ENCODE measurements around the gene ANGEL1.

ANGEL1 gene

DNA sequence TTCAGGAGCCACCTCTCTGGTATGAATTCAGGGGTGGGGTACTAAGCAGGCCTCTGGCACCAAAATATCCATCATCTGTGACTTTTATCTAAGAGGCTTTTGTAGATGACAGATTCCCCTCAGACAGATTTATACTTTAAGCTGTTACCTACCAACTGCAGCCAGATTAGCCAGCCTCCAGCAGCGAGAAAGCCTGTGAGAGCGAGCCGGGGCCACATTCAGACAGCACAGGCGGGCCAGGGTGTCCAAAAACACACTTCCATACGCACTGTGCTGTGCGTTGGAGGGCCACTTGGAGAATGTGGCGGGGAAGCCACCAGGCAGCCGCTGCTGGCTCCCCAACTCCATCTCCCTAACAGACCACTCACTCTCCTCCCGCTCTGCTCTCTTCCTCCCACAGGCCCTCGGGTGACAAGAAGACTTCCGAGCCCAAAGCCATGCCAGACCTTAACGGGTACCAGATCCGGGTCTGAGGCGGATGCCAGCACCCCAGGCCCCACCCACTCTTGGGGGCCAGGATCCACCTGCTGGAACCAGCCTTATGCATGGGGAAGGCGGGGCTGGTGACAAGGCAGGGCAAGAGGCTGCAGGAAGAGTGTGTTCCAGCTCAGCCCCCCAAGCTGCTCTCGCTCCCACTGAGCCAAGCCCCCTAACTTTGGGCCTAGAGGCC, 34.0 kb downstream of the ANGEL1 start:
- DNase-seq = no peak

DNA sequence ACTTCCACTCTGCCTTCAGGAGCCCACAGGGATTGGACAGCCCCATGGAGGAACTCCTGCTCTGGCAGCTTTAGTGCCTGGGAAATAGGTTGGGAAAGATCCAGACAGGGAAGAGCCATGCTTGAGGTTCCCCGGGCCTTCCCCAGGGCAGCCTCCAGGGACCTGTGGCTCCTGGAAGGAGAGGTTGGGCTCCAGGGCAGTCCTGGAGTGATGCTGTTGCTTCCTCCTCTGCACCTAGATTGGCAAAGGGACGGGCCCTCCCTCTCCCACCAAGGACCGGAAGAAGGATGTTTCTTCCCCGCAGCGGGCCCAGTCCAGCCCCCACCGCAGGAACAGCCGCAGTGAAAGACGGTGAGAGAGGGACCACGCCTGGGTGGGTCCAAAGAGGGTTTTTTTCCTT, 35.0 kb downstream of the ANGEL1 start:
- no peak for DNase-seq

DNA sequence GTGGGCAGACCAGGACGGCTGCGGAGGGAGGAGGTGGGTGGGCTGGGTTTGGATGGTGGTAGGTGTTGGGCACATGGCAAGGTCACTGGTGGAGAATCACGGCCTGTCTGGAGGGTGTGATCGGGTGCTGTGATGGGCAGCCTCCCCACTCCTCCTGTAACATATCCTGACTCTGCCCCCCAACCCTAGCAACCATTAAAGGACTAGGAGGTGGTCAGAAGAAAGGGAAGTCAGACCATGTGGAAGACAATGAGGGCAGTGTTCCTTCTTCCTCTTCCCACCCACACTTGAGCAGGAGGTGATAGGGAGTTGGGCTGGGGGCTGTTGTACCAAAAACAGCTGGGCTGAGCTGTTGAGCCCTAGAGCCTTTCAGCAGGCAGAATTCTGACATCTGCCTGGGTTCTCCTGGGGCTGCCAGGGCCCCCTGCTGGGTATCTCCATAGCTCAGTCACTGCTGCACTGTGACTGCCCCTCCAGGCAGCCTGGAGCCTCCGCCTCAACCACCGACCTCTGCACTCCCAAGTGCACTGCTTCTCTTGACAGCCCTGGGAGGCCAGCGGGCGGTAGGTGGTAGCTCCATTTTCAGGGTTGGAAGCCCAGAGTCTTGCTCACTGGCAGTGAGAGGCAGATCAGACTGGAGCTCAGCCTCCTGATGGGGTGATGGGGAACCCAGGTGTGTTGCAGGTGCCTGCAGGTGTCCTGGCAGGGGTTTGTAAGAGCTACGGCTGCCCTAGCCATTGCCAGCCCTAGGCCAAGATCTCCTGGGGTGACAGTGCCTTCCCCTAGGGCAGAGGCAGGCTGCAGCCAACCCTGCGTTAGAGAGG, 36.0 kb downstream of the ANGEL1 start:
- DNase-seq = no peak

- no peak for DNase-seq
These were observed 36.8 kb downstream of the ANGEL1 start for GRCh38 chr14:76775695-76776427.

DNA sequence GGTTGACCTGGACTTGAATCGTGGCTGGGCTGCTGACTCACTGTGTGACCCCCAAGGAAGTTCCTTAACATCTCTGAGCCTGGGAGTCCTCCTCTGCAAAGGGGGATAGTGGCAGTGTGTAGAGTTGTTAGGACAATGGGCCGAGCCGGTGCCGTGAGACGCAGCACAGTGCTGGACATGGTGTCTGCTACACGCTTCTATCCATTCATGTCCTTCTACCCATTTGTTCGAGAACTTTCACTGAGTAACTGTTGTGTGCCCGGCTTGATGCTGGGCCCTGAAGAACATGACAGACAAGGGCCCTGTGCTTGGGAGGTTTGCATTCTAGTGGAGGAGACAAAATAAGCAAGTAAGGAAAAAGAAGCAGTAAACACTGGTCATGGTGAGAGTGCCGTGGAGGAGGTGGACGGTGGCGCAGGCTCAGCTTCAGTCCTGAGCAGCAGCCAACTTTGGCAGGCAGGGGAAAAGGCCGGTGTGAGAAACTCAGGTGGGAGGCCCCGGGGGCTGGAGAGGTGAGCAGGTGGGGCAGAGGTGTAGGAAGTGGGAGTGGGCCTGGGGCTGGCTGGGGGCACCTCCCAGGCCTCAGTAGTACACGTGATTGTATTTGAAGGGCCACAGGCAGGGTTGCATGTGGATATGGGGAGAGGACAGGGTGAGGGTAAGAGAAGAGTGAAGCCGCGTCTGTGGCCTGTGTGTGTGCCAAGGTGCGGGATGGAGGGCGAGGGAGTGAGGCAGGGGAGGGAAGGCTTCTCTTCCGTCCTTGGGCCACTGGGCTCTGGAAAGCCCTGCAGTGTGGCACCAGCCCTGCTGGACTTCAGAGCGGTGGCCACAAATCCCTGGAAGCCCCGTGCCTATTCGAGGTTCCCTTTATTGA, 37.6 kb downstream of the ANGEL1 start:
- DNase-seq = no peak

DNA sequence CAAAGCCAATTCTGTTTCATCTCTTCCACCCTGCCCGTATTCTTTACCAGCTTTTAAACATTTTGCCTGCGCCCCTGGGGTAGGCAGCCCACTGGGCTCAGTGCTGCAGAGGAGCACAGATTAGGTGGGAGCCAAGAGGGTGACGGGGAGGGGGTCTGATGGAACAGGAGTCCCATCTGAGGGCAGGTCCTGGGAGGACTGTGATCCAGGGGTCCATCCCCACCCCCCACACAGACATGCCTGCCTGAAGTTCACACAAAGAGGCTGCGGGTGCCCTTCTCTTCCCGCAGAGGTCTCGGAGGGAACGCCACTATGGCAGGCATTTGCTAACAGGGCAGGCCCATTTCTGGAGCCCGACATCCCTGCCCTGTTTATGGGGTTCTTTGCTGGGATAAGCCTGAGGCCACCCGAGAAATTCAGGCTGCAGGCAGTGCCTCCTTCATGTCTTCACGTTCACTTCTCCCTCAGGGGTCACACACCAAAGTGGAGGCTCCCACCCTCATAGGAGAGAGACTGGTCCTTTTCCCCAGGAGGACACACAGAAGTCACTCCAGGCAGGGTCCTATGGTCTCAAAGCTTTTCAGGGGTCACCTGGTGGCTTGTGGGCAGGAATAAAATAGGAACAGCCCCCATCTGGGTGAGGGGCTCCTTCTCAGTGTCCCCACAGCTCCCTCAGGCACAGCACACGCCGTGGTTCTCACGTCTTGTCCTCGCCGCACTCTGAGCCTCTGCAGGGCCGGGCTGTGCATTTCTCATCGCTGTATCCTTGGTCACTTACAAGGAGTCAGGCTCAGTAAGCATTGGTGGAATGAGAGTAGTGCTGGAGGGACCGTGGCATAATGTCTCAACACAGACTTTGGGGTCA, 38.5 kb downstream of the ANGEL1 start:
- DNase-seq = no peak

DNA sequence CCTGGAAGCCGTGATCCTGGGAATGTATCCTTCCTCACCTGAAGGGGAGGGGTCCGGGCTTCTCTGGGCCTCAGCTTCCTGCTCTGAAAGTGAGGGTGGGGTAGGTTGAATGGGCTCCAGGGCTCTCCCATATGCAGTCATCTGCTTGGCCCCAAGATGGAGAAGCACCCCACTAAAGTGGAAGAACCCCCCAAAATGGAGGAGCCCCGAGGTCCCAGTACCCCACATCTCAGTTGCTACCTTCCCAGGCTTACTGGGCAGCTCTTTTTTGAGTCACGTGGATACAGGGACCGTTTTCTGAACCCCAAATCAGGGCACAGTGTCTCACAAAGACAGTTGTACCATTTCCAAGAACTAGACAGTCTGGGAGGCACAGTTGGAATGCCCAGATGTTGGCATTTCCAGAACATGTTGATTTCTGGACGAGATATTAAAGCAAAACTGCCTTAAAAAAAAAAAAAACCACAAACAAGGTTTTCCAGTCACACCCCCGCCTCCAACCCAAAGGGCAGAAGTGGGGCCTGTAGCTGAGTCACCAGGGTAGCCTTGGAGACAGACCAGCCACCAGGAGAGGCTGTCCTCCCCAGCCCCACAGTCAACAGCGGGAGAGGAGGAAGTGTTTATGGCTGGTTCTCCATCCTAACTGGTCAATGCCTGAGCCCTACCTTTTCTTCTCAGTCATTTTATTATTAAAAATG, 39.3 kb downstream of the ANGEL1 start:
- DNase-seq = no peak

DNA sequence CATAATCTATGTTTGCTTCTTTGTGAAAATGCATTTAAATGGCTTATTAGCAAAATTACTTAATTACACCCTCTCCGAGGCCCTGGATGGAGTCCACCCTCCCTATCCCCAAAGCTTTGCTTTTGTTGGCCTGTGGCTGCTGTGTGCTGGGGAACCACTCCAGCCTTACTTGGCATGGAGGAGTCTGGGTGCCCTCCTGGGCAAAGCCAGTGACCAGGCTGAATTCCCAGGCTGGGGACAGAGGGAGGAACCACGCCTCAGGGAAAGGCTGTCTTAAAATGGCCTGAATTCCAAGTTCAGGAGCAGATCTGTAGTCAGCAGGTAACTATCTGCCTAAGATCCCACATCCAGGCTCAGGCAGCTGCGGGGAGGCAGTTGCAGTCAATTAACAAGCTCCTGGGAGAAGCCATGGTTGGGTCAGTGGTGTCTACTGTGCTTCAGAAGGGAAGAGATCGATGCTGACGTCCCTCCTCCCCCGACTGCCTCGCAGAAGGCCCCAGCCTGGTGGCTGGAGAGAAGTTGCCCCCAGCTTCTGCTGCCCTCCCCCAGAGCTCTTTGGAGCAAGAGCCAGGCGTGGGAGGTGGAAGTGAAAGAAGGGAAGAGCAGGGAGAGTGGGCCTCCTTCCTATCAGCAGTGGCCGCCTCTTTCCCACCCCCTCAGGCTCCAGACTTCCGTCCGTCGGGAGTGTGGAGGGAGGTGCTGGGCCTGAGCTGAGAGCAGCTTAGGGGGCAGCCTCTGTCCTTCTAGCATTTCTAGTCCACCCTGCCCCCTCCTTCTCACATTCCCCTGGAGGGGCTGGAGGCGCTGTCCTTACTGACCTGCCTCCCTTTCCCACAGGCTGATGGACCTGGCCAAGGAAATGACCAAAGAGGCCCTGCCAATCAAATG, 40.1 kb downstream of the ANGEL1 start:
- DNase-seq = no peak

DNA sequence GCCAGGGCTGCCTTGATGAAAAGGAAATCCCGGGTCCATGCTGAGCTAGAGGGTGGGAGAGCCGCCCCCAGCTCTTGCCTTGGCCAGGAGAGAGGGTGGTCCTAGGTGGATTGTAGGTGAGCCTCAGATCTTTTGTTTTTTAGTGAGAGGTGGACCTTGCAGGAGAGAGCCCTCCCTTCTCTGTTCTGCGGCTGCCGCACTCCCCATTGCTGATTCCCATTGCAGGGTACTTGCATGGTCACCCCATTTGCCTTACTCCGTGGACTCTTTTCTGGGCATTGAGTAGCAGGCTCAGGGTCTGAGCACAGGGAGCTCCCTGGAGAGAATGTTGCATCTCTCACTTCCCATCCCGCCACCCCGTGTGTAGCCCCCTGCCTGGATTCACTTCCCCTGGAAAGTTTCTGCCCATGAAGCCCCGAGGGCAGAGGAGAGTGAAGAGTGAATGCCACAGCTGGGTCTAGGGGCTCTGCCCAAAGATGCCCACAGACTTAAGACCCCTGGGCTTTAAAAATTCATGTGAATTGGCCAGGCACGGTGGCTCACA, 41.2 kb downstream of the ANGEL1 start:
- no peak for DNase-seq

- no peak for DNase-seq
These were observed 41.9 kb downstream of the ANGEL1 start for GRCh38 chr14:76770521-76771436.

- DNase-seq = no peak
These were observed 42.9 kb downstream of the ANGEL1 start for GRCh38 chr14:76769636-76770292.

GRCh38 chr14:76768671-76769500, 43.8 kb downstream of the ANGEL1 start:
- no peak for DNase-seq

- DNase-seq = peak; percentile 78
These were observed 44.7 kb downstream of the ANGEL1 start for GRCh38 chr14:76767681-76768656.

DNA sequence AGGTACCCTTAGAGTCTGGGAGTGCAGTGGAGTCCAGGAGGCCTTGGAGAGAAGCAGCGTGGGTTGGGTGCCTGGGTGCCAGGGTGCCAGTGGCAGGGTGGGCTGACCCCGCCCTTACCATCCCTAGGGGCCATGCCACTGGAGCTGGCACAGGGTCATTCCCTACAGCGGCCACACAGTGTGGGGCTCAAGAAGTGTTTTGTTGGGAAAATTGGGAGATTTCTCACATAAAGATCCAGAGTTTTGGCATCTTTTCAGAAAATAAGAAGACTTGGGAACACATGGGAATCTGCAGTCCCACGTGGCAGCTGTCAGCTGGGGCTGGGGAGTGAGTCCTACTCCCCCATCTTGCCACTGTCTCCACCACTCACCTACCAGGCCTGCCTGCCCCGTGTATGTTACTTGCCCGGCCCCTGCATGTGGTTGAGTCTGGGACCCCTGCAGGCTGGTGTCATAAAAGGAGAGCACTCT, 47.2 kb downstream of the ANGEL1 start:
- no peak for DNase-seq
